PC-3 (cell line): ENCODE data around the gene TRIM24. TPM values are rescaled to one million over a fixed set of nuclear protein-coding genes. Genes with fewer than 3 reads are reported as not detected.
"Not testable (repeated sequence)": the region's sequence is repeated elsewhere in the genome, so short reads cannot be mapped to it uniquely, and the experiment has no call there.

ENCODE experiments used
- ATAC-seq: fragments of 200-7000 bp; cut with Tn5 transposase; 2 replicates; pipeline ENCODE4 v1.9.1; 2020; ENCODE audit warnings: mild to moderate bottlenecking, moderate library complexity
- BruUV-seq: library from RNA; stranded (reverse); fragments of 400-500 nt; replicated peaks from 2 replicates; lab custom pipeline; 2021; lab: Mats Ljungman, UMichigan
- CTCF ChIA-PET: fragments of 300-600 bp; sonication (Branson Sonifier 250); formaldehyde crosslinking; loops from one replicate; lab custom pipeline; 2022; ENCODE audit warnings: antibody characterized with exemption; lab: Charles Lee
- POLR2A ChIA-PET: fragments of 300-600 bp; sonication (Branson Sonifier 250); formaldehyde crosslinking; loops from one replicate; lab custom pipeline; 2022; ENCODE audit warnings: antibody characterized with exemption; ENCODE audit not compliant: unreplicated experiment; lab: Charles Lee
- DNase-seq: peaks from one replicate; pipeline ENCODE4 v3.0.0-alpha.2; 2015
- H2AFZ ChIP-seq: fragments of 300-600 bp; sonication (generic); 2 replicates; pipeline ENCODE4 v1.6.0; 2016; ENCODE audit warnings: antibody characterized with exemption, low read length
- H3F3A ChIP-seq: fragments of 300-600 bp; sonication (generic); one replicate; pipeline ENCODE4 v1.6.0; 2017; ENCODE audit warnings: antibody characterized with exemption, low read length, control low read depth, mild to moderate bottlenecking; ENCODE audit not compliant: unreplicated experiment
- H3K27ac ChIP-seq: fragments of 300-600 bp; sonication (generic); 2 replicates; pipeline ENCODE4 v1.5.1; 2016; ENCODE audit warnings: mild to moderate bottlenecking, low read length
- H3K27me3 ChIP-seq: fragments of 300-600 bp; sonication (generic); 2 replicates; pipeline ENCODE4 v1.6.1; 2016; ENCODE audit warnings: low read length, mixed read lengths
- H3K36me3 ChIP-seq: fragments of 300-600 bp; sonication (generic); 2 replicates; pipeline ENCODE4 v1.6.1; 2016; ENCODE audit warnings: low read depth, mixed run types, low read length, mixed read lengths
- H3K4me1 ChIP-seq: fragments of 300-600 bp; sonication (generic); 2 replicates; pipeline ENCODE4 v1.5.1; 2016; ENCODE audit warnings: low read length; ENCODE audit not compliant: insufficient read depth
- H3K4me2 ChIP-seq: fragments of 300-600 bp; sonication (generic); 2 replicates; pipeline ENCODE4 v1.6.0; 2016; ENCODE audit warnings: low read length
- H3K4me3 ChIP-seq: fragments of 300-600 bp; sonication (generic); 2 replicates; pipeline ENCODE4 v1.5.1; 2016; ENCODE audit warnings: mild to moderate bottlenecking, low read length, mixed read lengths
- H3K79me2 ChIP-seq: fragments of 300-600 bp; sonication (generic); 2 replicates; pipeline ENCODE4 v1.6.1; 2017; ENCODE audit warnings: low read length, mixed read lengths
- H3K9ac ChIP-seq: fragments of 300-600 bp; sonication (generic); 2 replicates; pipeline ENCODE4 v1.6.0; 2016; ENCODE audit warnings: mild to moderate bottlenecking, low read length
- H3K9me2 ChIP-seq: fragments of 300-600 bp; sonication (generic); replicated peaks from 2 replicates; pipeline ENCODE4 v1.6.1; 2016; ENCODE audit warnings: mixed run types, low read length, mixed read lengths
- H3K9me3 ChIP-seq: fragments of 300-600 bp; sonication (generic); 2 replicates; pipeline ENCODE4 v1.6.1; 2016; ENCODE audit warnings: low read length, mixed read lengths
- H4K20me1 ChIP-seq: fragments of 300-600 bp; sonication (generic); 2 replicates; pipeline ENCODE4 v1.6.1; 2016; ENCODE audit warnings: low read length, mixed read lengths
- CTCF ChIP-seq: fragments of 300-600 bp; sonication (generic); conservative IDR thresholded peaks from 2 replicates; pipeline ENCODE4 v1.5.1; 2017; ENCODE audit warnings: antibody characterized with exemption, low read depth, mild to moderate bottlenecking, low read length
- EZH2 ChIP-seq: fragments of 300-600 bp; sonication (generic); IDR thresholded peaks from one replicate; pipeline ENCODE4 v1.6.1; 2017; ENCODE audit warnings: antibody characterized with exemption, mild to moderate bottlenecking, low read length; ENCODE audit not compliant: unreplicated experiment
- EZH2phosphoT487 ChIP-seq: fragments of 300-600 bp; sonication (generic); IDR thresholded peaks from 2 replicates; pipeline ENCODE4 v1.6.1; 2018; ENCODE audit warnings: mild to moderate bottlenecking, antibody characterized with exemption, low read length, borderline replicate concordance
- intact Hi-C: fragments of 100-400 bp; cut with micrococcal nuclease; formaldehyde crosslinking; loops from 2 replicates; pipeline ENCODE4 v1.9.0; 2023
- total RNA-seq: library from RNA; depleted of rRNA; stranded (reverse); fragments of >200 nt; gene quantifications from 2 replicates; pipeline ENCODE4 v1.2.3, GENCODE V29; 2014

TRIM24 gene
- total RNA-seq, 1 experiment from 2014 or later, result 12.9 TPM

GRCh38 chr7:138483531-138483930 lies 23.5 kb downstream of the TRIM24 start:
- Histone ChIP-seq H3K4me2 (no peak overlapping the region), H3K4me1 (no peaks in the 10 kb centered on the region), H3K36me3 (no peaks in the 10 kb centered on the region), H3K4me3 (no peak overlapping the region), H3K9me2 (no peaks in the 10 kb centered on the region), H3K79me2 (peaks cover 60% of the 10 kb centered on the region), H2AFZ (no peak overlapping the region), H3K9ac (no peak overlapping the region), H3F3A (no peaks in the 10 kb centered on the region), H3K9me3 (no peaks in the 10 kb centered on the region), H4K20me1 (no peaks in the 10 kb centered on the region), H3K27ac (no peak overlapping the region), H3K27me3 (no peaks in the 10 kb centered on the region)
- DNase-seq (no peak), ATAC-seq (peak; percentile 29)
- intact Hi-C loops, result no loop called here
- TF ChIP-seq CTCF, result no peak
- TF ChIP-seq EZH2phosphoT487, result no peak
- TF ChIP-seq EZH2, result no peak
- ChIA-PET POLR2A (no interaction called here), CTCF (no interaction called here)
- no TSS peak for BruUV-seq

DNA sequence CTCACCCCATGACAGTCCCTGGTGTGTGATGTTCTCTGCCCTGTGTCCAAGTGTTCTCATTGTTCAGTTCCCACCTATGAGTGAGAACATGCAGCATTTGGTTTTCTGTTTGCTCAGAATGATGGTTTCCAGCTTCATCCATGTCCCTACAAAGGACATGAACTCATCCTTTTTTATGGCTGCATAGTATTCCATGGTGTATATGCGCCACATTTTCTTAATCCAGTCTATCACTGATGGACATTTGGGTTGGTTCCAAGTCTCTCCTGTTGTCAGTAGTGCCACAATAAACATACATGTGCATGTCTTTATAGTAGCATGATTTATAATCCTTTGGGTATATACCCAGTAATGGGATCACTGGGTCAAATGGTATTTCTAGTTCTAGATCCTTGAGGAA lies 25.4 kb downstream of the TRIM24 start:
- H3F3A ChIP-seq, H3K9me3 ChIP-seq, CTCF ChIA-PET, H3K27ac ChIP-seq, H3K27me3 ChIP-seq, DNase-seq, H3K4me1 ChIP-seq, H3K9me2 ChIP-seq, ATAC-seq, H2AFZ ChIP-seq, H3K4me2 ChIP-seq, H3K9ac ChIP-seq, POLR2A ChIA-PET, intact Hi-C loops, H4K20me1 ChIP-seq, H3K36me3 ChIP-seq, BruUV-seq, H3K4me3 ChIP-seq: not testable (repeated sequence)
- peaks cover 46% of the 10 kb centered on the region for H3K79me2 ChIP-seq

DNA sequence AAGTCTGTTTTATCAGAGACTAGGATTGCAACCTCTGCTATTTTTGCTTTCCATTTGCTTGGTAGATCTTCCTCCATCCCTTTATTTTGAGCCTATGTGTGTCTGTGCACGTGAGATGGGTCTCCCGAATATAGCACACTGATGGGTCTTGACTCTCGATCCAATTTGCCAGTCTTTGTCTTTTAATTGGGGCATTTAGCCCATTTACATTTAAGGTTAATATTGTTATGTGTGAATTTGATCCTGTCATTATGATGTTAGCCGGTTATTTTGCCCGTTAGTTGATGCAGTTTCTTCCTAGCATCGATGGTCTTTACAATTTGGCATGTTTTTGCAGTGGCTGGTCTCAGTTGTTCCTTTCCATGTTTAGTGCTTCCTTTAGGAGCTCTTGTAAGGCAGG lies 29.1 kb downstream of the TRIM24 start:
- not testable (repeated sequence) for H3K27me3 ChIP-seq, H3K4me1 ChIP-seq

More for the DNA sequence above, 29.1 kb downstream of the TRIM24 start:
- peaks cover 43% of the 10 kb centered on the region for H3K79me2 ChIP-seq
- H3K4me2 ChIP-seq, H3K4me3 ChIP-seq, H4K20me1 ChIP-seq, H3K9ac ChIP-seq, POLR2A ChIA-PET, intact Hi-C loops, H3K9me2 ChIP-seq, H3K27ac ChIP-seq, ATAC-seq, H3K9me3 ChIP-seq, H2AFZ ChIP-seq, CTCF ChIA-PET, H3F3A ChIP-seq, DNase-seq, H3K36me3 ChIP-seq, BruUV-seq: not testable (repeated sequence)
